ENCODE data around the gene AKR7A2.

GRCh38 chr1:19273106-19273843 lies 38.7 kb downstream of the AKR7A2 start:
- TF ChIP-seq, protein P1, sequence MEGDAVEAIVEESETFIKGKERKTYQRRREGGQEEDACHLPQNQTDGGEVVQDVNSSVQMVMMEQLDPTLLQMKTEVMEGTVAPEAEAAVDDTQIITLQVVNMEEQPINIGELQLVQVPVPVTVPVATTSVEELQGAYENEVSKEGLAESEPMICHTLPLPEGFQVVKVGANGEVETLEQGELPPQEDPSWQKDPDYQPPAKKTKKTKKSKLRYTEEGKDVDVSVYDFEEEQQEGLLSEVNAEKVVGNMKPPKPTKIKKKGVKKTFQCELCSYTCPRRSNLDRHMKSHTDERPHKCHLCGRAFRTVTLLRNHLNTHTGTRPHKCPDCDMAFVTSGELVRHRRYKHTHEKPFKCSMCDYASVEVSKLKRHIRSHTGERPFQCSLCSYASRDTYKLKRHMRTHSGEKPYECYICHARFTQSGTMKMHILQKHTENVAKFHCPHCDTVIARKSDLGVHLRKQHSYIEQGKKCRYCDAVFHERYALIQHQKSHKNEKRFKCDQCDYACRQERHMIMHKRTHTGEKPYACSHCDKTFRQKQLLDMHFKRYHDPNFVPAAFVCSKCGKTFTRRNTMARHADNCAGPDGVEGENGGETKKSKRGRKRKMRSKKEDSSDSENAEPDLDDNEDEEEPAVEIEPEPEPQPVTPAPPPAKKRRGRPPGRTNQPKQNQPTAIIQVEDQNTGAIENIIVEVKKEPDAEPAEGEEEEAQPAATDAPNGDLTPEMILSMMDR (IDR thresholded peaks at IDR 0.05): no peak
- no peak for TF ChIP-seq POLR2A (IDR thresholded peaks at IDR 0.05)
